ENCODE results near the gene UBLCP1.

Gene UBLCP1

DNA sequence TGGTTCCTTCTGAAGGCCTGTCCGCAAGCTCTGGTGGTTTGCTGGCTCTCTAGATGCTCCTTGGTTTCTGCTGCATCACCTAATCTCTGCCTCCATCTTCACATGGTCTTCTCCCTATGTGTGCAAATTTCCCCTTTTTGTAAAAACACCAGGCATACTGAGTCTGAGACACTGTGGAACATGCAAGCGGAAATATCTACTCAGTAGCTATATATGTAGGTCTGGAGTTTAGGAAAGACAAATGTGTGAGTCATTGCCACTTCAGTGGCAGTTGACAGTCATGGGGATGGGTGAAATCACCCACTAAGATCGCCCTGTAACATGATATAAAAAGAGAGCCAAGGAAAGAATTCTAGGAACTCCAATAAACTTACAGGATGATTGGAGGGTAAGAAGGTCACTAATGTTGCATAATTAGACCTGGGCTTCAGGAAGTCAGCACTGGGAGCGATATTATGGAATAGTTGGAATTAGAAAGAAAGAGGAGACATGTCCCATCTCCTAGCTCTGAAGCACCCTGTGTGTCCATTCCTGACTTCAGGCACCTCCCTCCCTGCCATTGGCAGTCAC, 22.7 kb upstream of the UBLCP1 start:
- no peak for TF ChIP-seq ZFX (IDR thresholded peaks at IDR 0.05)
- no peak overlapping the region for H3K27ac ChIP-seq

DNA sequence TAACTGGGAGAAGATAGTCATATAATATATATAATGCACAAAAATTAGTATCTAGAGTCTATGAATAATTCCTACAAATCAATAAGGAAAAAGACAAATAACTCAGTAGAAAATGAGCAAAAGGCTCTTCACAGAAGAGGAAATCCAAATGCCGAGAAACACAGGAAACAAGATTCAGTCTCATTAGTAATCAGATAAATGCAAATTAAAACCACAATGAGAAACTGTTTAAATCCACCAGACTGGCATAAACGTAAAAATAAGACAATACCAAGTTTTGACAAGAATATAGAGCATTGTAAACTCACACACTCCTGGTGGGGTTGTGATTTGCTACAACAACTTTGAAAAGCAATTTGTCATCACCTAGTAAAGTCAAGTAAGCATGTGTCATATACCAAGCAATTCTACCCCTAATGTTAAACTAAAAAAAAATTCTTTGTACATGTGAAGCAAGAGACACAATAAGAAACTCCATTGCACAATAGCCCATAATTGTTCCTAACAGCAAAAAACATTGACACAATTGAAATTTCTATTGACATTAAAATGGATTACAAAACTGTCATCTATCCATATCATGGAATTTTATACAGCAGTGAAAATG, 21.0 kb upstream of the UBLCP1 start:
- no peak overlapping the region for H3K27ac ChIP-seq
- no peak for TF ChIP-seq ZFX (IDR thresholded peaks at IDR 0.05)
- TF ChIP-seq, protein P1, sequence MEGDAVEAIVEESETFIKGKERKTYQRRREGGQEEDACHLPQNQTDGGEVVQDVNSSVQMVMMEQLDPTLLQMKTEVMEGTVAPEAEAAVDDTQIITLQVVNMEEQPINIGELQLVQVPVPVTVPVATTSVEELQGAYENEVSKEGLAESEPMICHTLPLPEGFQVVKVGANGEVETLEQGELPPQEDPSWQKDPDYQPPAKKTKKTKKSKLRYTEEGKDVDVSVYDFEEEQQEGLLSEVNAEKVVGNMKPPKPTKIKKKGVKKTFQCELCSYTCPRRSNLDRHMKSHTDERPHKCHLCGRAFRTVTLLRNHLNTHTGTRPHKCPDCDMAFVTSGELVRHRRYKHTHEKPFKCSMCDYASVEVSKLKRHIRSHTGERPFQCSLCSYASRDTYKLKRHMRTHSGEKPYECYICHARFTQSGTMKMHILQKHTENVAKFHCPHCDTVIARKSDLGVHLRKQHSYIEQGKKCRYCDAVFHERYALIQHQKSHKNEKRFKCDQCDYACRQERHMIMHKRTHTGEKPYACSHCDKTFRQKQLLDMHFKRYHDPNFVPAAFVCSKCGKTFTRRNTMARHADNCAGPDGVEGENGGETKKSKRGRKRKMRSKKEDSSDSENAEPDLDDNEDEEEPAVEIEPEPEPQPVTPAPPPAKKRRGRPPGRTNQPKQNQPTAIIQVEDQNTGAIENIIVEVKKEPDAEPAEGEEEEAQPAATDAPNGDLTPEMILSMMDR (conservative IDR thresholded peaks at IDR 0.05) = no peak

DNA sequence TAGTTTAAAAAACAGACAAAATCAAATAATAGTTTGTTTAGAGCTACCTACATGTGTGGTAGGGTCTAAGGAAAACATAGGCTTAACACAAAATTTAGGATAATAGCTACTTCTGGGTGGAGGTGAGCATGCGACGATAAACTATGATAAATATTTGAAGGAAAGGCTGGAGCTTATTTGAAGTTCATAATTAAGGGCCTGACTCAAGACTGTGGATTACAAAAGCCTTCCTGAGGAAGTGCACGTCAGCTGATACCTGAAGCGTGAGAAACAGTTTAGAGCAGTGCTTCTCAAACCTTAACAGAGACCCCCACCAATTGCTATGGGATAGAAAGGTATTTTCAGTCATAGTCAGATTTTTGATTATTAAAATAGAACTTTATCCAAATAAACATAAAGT, 20.4 kb upstream of the UBLCP1 start:
- TF ChIP-seq ZFX (IDR thresholded peaks at IDR 0.05) = no peak
- TF ChIP-seq, protein P1 (conservative IDR thresholded peaks at IDR 0.05) = no peak
- no peak overlapping the region for H3K27ac ChIP-seq

DNA sequence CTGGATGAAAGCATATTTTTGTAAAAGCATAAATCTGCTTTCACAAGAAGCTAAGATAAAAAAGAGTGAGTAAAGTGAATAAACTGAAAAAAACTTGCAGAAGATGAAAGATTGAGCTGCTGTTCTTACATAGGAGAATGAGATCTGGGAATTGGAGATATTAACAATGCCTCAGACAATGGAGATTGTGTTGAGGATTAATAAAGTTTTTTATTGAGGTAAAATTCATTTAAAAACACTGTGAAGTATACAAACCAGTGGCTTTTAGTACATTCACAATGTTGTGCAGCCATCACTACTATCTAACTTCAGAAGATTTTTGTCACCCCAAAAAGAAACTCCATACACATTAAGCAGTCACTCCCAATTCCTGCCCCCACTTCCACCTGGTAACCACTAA, 19.7 kb upstream of the UBLCP1 start:
- no peak overlapping the region for H3K27ac ChIP-seq
- TF ChIP-seq, protein P1 (conservative IDR thresholded peaks at IDR 0.05) = no peak
- TF ChIP-seq ZFX (IDR thresholded peaks at IDR 0.05) = no peak

DNA sequence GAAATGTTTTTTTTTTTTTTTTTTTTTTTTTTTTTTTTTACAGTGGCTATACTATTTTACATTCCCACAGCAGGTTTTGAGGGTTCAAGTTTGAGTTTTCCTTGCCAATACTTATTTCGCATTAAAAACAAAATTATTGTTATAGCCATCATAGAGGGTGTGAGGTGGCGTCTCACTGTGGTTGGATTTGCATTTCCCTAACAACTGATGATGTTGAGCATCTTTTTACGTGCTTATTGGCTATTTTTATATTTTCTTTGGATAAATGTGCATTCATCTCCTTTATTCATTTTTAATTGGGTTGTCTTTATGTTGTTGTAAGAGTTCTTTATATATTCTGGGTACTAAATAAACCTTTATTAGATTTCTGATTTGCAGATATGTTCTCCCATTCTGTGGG, 18.9 kb upstream of the UBLCP1 start:
- TF ChIP-seq, protein P1 (conservative IDR thresholded peaks at IDR 0.05) = no peak
- TF ChIP-seq ZFX (IDR thresholded peaks at IDR 0.05) = no peak
- no peak overlapping the region for H3K27ac ChIP-seq

DNA sequence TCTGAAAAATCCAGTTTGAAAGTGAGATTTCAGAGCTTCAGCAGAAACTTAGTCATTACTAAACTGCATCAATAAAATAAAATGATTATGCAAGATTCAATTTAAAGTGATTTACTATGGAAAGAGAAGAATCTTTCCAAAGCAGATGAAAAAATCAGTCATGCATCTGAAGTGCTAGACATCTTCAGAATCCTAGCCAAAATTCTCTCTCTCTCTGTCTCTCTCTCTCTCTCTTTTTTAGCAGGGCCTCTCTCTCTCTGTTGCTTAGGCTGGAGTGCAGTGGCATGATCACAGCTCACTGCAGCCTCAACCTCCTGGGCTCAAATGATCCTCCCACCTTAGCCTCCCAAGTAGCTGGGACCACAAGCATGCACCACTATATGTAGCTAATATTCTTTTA, 18.2 kb upstream of the UBLCP1 start:
- no peak overlapping the region for H3K27ac ChIP-seq
- no peak for TF ChIP-seq ZFX (IDR thresholded peaks at IDR 0.05)
- TF ChIP-seq, protein P1 (conservative IDR thresholded peaks at IDR 0.05) = no peak

DNA sequence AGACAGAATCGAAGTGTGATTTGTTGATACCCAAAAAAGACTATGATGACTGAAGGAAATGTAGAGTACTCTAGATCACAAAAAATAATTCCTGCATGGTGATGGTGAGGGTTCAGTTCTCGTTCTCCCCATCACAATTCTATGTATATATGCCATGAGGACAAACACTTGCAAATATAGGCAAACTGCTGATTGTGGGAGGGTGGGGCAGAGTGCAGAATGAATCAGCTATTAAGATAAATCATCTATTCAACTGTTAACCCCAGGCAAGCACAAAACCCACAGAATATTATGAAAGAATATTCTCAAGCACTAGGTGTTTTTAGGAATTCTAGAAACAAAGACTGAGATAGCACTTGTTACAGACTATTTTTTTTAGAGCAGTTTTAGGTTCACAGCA, 13.9 kb upstream of the UBLCP1 start:
- TF ChIP-seq, protein P1 (conservative IDR thresholded peaks at IDR 0.05) = no peak
- TF ChIP-seq ZFX (IDR thresholded peaks at IDR 0.05) = no peak
- no peak overlapping the region for H3K27ac ChIP-seq

DNA sequence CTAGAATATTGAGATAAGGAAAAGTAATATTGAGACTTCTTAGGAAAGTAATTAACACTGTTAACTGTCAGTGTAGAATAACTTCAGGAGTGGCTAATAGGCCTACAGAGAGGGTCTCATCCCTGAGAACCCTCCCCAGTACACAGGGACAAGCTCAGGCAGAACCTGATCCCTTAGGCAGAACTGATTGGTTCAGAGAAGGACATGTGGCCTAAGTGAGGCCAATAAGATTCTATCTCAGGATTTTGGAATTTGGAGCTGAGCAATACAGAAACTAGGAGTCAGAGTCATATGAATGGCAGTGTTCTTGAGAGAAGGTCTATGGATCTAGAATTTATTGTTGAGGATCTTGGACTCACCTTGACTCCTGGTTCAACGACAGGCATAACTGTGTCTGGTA, 10.9 kb upstream of the UBLCP1 start:
- no peak for TF ChIP-seq ZFX (IDR thresholded peaks at IDR 0.05)
- TF ChIP-seq, protein P1 (conservative IDR thresholded peaks at IDR 0.05) = no peak
- no peak overlapping the region for H3K27ac ChIP-seq
